ENCODE data around the gene TRIM8. TPM values are rescaled to one million over a fixed set of nuclear protein-coding genes. Genes with fewer than 3 reads are reported as not detected.
A peak's percentile ranks its signal among the peaks of the same experiment; 100 is the strongest.

Gene TRIM8
- total and polyA plus RNA-seq, 8 donors: 40.0 to 253 (median 75.8) TPM

- Histone ChIP-seq H3K9me3 (no peaks in the 10 kb centered on the region), H3K27me3 (no peaks in the 10 kb centered on the region), H3K36me3 (peaks cover 0 to 15% (median 3%) of the 10 kb centered on the region in 4 donors), H3K4me1 (peaks cover 55 to 86% (median 71%) of the 10 kb centered on the region in 4 donors), H3K4me3 (no peak overlapping the region), H3K27ac (peak overlapping the region in 4 of 5 donors; percentile 25 to 87 (median 86))
- 66 to 74% (median 70%) methylated on average over 12 of the region's 12 CpGs for WGBS, 5 donors
- no peak for TF ChIP-seq POLR2A (IDR thresholded peaks at IDR 0.05)
- no peak for TF ChIP-seq POLR2AphosphoS5 (IDR thresholded peaks at IDR 0.05)
- TF ChIP-seq CTCF (IDR thresholded peaks at IDR 0.05): no peak
- TF ChIP-seq EP300 (IDR thresholded peaks at IDR 0.05): no peak
- DNase-seq: peak in 1 of 2 donors; percentile 32
- intact Hi-C loops (cut with DNase I; ENCODE audit: low total_unique reads): no loop called here
Measured at GRCh38 chr10:102624751-102625645, 19.3 kb upstream of the TRIM8 start.

- H3K4me1 ChIP-seq: peaks cover 43 to 77% (median 61%) of the 10 kb centered on the region in 4 donors
- no peaks in the 10 kb centered on the region for H3K9me3 ChIP-seq
- H3K27ac ChIP-seq: peak overlapping the region in 4 of 5 donors; percentile 81 to 87 (median 86)
- intact Hi-C loops (cut with DNase I; ENCODE audit: low total_unique reads): no loop called here
- WGBS, 5 donors: 75 to 80% (median 76%) methylated on average over 9 to 10 of the region's 10 CpGs
- H3K4me3 ChIP-seq: no peak overlapping the region
- no peak for DNase-seq
- peaks cover 6 to 21% (median 14%) of the 10 kb centered on the region in 4 donors for H3K36me3 ChIP-seq
- no peaks in the 10 kb centered on the region for H3K27me3 ChIP-seq
- TF ChIP-seq POLR2AphosphoS5 (IDR thresholded peaks at IDR 0.05) (no peak), EP300 (IDR thresholded peaks at IDR 0.05) (no peak), CTCF (IDR thresholded peaks at IDR 0.05) (no peak), POLR2A (IDR thresholded peaks at IDR 0.05) (no peak)
Measured at GRCh38 chr10:102626026-102626685, 18.1 kb upstream of the TRIM8 start.

- H3K9me3 ChIP-seq: no peaks in the 10 kb centered on the region
- no peaks in the 10 kb centered on the region for H3K27me3 ChIP-seq
- TF ChIP-seq EP300 (IDR thresholded peaks at IDR 0.05) (no peak), POLR2AphosphoS5 (IDR thresholded peaks at IDR 0.05) (no peak), POLR2A (IDR thresholded peaks at IDR 0.05) (no peak), CTCF (IDR thresholded peaks at IDR 0.05) (no peak)
- intact Hi-C loops (cut with DNase I; ENCODE audit: low total_unique reads): no loop called here
- H3K4me1 ChIP-seq: peaks cover 32 to 74% (median 55%) of the 10 kb centered on the region in 4 donors
- peak overlapping the region; percentile 56 to 87 (median 85) for H3K27ac ChIP-seq
- no peak for DNase-seq
- peaks cover 6 to 29% (median 14%) of the 10 kb centered on the region in 4 donors for H3K36me3 ChIP-seq
- H3K4me3 ChIP-seq: no peak overlapping the region
- WGBS, 5 donors: 61 to 79% (median 75%) methylated on average over 11 to 12 of the region's 12 CpGs
Measured at GRCh38 chr10:102627291-102627735, 17.0 kb upstream of the TRIM8 start.

- TF ChIP-seq EP300 (IDR thresholded peaks at IDR 0.05) (no peak), POLR2AphosphoS5 (IDR thresholded peaks at IDR 0.05) (no peak), POLR2A (IDR thresholded peaks at IDR 0.05) (no peak)
- intact Hi-C loops (cut with DNase I; ENCODE audit: low total_unique reads): no loop called here
- WGBS, 5 donors: 42 to 69% (median 65%) methylated on average over 6 to 9 of the region's 9 CpGs
- peak in 1 of 2 donors; percentile 87 for DNase-seq
- H3K4me3 ChIP-seq: no peak overlapping the region
- H3K4me1 ChIP-seq: peaks cover 34 to 76% (median 57%) of the 10 kb centered on the region in 4 donors
- H3K36me3 ChIP-seq: peaks cover 6 to 29% (median 14%) of the 10 kb centered on the region in 4 donors
- H3K9me3 ChIP-seq: no peaks in the 10 kb centered on the region
- H3K27me3 ChIP-seq: no peaks in the 10 kb centered on the region
- peak overlapping the region; percentile 56 to 87 (median 85) for H3K27ac ChIP-seq
Measured at GRCh38 chr10:102627736-102628293, 16.5 kb upstream of the TRIM8 start.
